Activated CD4-positive, alpha-beta T cell treated with anti-CD3 and anti-CD28 coated beads, Interleukin-2, Interleukin-4, amounts not matched to agents 100 ng/mL and 50 ng/mL, durations not matched to agents 16 hours and 8 hours (primary cell): ENCODE data around the gene ADCY1.
A peak's percentile ranks its signal among the peaks of the same experiment; 100 is the strongest.
"Not testable (repeated sequence)": the region's sequence is repeated elsewhere in the genome, so short reads cannot be mapped to it uniquely, and the experiment has no call there.

Experiments used
- DNase-seq: peaks from one replicate; pipeline ENCODE4 v3.0.0-alpha.2; 2020; ENCODE audit warnings: low spot score

The ADCY1 gene

GRCh38 chr7:45759464-45759863 lies 185.3 kb downstream of the ADCY1 start:
- DNase-seq: not testable (repeated sequence)

GRCh38 chr7:45761545-45762205 lies 187.5 kb downstream of the ADCY1 start:
- DNase-seq: not testable (repeated sequence)

GRCh38 chr7:45762225-45762994 lies 188.2 kb downstream of the ADCY1 start:
- not testable (repeated sequence) for DNase-seq

- DNase-seq: peak; percentile 98
Observed at GRCh38 chr7:45768516-45769394, 194.6 kb downstream of the ADCY1 start.

GRCh38 chr7:45769626-45770025 lies 195.5 kb downstream of the ADCY1 start:
- DNase-seq: not testable (repeated sequence)
